ENCODE measurements around the gene NLRP3. TPM values are rescaled to one million over a fixed set of nuclear protein-coding genes. Genes with fewer than 3 reads are reported as not detected.
A peak's percentile ranks its signal among the peaks of the same experiment; 100 is the strongest.
"Not testable (repeated sequence)": the region's sequence is repeated elsewhere in the genome, so short reads cannot be mapped to it uniquely, and the experiment has no call there.

Gene NLRP3
- 2.8 TPM for total RNA-seq

DNA sequence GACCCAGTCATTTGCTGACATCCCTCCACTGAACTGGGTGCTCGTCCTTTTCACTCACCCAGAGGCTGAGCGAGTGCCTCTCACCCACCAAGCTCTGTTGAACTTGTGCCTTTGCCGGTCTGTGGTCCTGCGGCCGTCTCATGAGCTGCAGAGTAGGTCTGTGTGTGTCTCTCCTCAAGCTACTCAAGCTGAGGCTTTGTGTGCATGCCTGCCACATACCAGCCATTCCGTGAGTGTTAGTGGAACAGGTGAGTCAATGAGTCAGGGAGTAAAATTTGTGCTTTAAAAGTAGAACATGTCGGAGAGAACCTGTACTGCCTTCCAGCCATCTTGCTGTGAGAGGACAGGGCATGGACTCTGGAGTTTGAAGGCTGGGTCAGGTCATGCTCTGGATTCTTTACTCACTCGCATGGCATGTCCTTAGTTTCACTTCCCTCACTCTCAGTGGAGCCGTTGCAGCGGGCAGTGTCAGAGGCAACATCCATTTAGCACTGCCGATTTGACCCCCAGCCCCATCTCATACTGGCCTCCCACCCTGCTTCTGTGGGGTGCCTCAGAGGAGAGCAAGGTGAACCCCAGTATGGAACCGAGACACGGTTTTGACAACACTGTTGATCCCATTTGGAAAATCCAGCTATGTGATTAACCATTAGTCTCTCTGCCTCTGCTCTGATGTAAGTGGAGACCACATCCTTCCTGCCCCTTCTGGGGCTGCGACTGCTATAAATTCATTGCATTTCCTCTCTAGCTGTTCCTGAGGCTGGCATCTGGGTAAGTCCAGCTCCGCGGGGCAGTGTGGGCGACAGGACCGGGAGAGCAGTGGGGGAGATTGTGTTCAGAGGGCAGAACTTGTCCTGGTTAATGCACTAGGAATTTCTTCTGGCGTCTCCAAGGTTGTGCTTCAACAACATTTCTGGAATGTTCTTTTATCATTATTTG, at the start of gene NLRP3:
TSS of gene NLRP3 (plus strand) at position 751 of the 939 bp plus-strand sequence. CDS start 2,628 bp downstream, outside the sequence.
- no peak for DNase-seq

- not testable (repeated sequence) for DNase-seq
Measured at GRCh38 chr1:247366345-247366744, 49.6 kb upstream of the NLRP3 start.

GRCh38 chr1:247366926-247367645, 48.9 kb upstream of the NLRP3 start:
- no peak for DNase-seq

DNA sequence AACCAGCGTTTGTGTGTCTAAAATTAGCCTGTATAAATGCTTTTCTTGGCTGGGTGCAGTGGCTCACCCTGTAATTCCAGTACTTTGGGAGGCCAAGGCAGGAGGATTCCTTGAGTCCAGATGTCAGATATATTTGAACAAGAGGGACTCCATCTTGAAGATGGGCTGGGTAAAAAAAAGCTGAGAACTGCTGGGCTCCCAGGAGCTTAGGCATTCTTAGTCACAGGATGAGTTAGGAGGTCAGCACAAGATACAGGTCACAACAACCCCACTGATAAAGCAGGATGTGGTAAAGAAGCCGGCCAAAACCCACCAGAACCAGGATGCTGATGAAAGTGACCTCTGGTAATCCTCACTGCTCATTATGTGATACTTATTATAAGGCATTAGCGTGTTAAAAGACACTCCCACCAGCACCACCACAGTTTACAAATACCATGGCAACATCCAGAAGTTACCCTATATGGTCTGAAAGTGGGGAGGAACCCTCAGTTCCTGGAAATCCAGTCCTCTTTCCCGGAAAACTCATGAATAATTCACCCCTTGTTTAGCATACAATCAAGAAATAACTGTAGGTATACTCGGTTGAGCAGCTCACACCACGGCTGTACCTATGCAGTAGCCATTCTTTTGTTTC, 48.1 kb upstream of the NLRP3 start:
- DNase-seq = no peak

GRCh38 chr1:247368490-247369145, 47.4 kb upstream of the NLRP3 start:
- DNase-seq = no peak

DNA sequence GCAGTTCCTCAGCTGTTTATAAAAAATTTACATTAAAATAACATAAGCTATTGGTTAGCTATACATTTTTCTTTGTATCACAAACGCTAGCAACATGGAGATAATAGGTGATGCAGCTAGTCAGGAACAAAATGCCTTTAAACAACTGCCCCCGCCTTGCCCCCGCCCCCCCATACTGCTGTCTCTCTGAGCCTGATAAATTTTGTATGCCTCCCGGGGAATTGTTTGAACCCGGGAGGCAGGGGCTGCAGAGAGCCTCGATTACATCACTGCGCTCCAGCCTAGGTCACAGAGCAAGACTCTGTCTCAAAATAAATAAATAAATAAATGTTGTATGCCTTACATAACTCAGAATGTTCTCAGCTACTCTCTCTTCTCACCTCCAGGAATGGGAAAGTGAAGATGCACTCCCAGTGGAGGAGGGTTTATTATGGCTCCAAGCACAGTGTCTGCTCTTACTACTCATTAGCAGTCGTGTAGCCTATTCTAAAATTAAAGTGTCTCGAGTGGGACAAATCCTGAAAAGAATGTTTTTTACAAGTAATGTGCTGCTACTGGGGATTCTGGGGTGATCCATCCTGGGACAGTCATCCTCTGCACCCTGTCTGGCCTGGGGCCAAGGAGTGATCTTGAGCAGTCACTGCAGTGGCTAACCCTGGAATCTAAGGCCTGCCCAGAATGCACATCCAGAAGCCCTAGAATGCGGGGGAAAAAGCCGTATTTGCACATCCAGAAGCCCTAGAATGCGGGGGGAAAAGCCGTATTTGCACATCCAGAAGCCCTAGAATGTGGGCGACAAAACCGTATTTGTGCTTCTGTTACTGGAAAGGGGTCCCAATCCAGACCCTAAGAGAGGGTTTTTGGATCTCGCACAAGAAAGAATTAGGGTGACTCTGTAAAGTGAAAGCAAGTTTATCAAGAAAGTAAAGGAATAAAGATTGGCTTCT, 44.9 kb upstream of the NLRP3 start:
- DNase-seq = no peak

DNA sequence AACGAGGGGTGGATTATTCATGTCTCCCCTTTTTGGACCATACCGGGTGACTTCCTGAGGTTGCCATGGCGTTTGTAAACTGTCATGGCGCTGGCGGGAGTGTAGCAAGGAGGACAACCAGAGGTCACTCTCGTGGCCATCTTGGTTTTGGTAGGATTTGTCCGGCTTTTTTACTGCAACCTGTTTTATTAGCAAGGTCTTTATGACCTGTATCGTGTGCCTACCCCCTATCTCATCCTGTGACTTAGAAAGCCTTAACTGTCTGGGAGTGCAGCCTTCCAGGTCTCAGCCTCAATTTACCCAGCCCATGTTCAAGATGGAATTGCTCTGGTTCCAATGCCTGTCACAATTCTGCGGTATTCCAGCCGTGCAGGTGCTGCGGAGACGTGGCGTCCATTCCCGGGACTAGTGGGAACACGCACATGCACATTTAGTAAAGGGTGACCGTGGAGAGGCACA, 44.1 kb upstream of the NLRP3 start:
- DNase-seq = no peak

DNA sequence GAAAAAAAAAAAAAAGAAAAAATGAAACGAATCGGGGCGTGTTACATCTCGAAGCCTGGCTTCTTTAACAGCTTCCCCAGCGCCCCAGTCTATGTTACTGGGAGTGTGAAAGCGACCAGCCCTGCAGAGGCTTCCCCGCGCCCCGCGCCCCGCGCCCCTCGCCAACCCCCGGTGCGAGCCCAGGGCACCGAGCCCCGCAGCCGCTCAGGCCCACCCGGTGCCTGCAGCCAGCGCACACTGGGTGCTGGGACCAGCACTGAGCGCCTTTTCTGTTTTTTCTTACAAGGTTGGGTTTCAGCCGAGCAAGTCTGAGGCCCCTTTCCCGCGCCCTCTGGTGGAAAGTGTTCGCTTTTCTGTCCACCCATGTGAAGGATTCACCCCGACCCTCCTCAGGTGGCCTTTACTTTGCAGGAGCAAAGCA, 42.2 kb upstream of the NLRP3 start:
- no peak for DNase-seq

DNA sequence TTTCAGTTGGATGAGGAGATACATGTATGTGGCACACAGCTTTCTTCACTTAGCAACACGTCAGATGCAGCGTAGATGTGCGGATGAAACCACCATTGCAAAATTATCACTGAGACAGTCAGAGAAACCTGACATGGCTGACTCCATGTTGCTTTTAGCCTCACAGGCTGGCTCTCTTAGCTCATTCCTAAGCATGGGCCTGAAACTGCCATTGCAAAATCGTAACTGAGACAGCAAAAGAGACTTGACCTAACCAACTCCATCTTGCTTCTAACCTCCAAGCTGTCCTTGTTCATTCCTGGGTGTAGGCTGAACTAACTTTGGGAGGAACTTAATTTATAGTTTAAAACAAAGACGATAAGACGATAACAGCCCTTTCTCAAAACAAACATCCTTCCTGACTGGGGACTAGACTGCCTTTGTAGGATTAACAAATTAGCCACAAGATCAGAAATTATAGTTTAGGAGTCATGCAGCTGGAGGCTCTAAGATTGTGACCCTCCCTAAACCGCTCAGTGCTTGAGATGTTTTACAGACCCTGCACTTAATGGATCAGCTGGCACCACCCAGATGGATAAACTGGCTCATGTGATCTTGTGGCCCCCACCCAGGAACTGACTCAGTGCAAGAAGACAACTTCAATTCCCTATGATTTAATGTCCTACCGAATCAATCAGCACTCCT, 41.2 kb upstream of the NLRP3 start:
- DNase-seq = not testable (repeated sequence)

- DNase-seq = no peak
Measured at GRCh38 chr1:247375747-247376146, 40.2 kb upstream of the NLRP3 start.

- DNase-seq = no peak
Measured at GRCh38 chr1:247376659-247377058, 39.3 kb upstream of the NLRP3 start.

GRCh38 chr1:247377656-247378055, 38.3 kb upstream of the NLRP3 start:
- not testable (repeated sequence) for DNase-seq

DNA sequence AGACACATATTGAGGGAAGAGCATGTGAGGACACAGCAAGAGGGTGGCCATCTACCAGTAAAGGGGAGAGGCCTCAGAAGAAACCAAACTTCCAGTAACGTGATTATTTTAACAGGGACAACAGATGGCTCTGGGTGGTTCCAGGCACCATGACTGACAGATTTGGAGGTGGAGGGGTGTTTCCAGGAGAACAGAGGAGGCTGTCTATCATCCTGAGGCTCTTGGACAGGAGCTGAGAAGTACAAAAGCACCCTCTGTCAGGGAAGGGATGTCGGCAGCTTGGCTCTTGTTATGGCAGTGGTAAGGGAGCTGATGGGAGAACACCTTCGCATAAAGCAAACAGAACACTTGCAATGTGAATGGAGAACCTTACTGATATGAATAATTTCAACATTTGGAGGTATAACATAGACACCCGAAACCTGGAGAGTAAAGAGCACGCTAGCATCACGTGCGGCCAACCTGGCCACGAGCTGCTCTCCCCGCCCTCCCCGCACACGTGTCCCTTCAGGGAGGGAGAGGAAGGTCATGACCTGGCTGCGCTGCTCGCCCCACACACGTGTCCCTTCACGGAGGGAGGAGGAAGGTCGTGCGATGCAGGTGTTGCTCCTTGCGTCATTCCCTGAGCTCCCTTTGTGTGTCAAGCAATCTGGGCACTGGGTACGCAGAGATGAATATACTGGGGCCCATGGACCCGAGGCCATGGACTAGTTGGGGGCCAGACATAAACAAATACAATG, 37.5 kb upstream of the NLRP3 start:
- DNase-seq = no peak

GRCh38 chr1:247385283-247385682, 30.7 kb upstream of the NLRP3 start:
- DNase-seq = no peak

GRCh38 chr1:247386217-247386616, 29.8 kb upstream of the NLRP3 start:
- no peak for DNase-seq

GRCh38 chr1:247386687-247387086, 29.3 kb upstream of the NLRP3 start:
- no peak for DNase-seq

DNA sequence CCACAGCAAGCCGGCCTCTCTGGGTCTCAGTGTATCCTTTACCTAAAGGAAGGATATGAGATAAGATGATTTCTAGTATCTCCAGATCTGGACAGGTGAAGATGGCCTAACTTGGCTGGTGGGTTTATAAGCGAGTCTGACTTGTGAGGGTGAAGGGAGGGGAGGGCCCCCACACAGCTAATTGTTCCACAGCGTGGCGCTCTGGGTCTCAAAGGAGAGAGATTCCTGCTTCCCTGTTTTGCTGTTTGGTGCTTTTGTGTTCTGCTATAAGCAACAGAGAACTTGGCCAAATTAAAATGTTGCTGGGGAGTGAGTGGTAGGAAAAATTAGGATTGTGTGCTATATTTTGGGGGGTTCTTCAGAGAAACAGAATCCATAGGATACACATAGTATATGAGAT, 28.9 kb upstream of the NLRP3 start:
- DNase-seq = no peak

DNA sequence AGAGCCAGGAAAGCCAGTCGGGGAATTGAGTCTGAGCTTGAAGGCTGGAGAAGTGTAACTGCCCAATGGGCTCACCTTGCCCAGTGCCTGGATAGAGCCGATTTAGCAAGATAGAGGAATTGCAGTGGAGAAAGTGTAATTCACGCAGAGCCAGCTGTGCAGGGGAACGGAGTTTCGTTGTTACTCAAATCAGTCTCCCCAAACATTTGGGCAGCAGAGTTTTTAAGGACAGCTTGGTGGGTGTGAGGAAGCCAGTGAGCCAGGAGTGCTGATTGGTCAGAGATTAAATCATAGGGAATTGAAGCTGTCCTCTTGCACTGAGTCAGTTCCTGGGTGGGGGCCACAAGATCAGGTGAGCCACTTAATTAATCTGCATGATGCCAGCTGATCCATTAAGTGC, 28.4 kb upstream of the NLRP3 start:
- no peak for DNase-seq

GRCh38 chr1:247390116-247390791, 25.7 kb upstream of the NLRP3 start:
- peak; percentile 29 for DNase-seq
